ENCODE data around the gene NPEPPS.
"Not testable (repeated sequence)": the region's sequence is repeated elsewhere in the genome, so short reads cannot be mapped to it uniquely, and the experiment has no call there.

GRCh38 chr17:47562406-47562705 lies 31.4 kb downstream of the NPEPPS start:
- TF ChIP-seq POLR2AphosphoS5, EP300, CTCF (IDR thresholded peaks at IDR 0.05): not testable (repeated sequence)
